ENCODE measurements around the gene PCDH10.
"Not testable (repeated sequence)": the region's sequence is repeated elsewhere in the genome, so short reads cannot be mapped to it uniquely, and the experiment has no call there.

The PCDH10 gene

GRCh38 chr4:133240451-133240850 is 91.4 kb downstream of the PCDH10 start:
- DNase-seq: not testable (repeated sequence)

Data from eye (tissue), 1 donor.